HG02852 (cell line): ENCODE data around the gene SIRPA.

Experiments
- ATAC-seq: cut with Tn5 transposase; IDR thresholded peaks from one replicate; pipeline ENCODE4 v1.9.1; 2021; ENCODE audit warnings: mild to moderate bottlenecking, moderate library complexity; ENCODE audit not compliant: unreplicated experiment

The SIRPA gene

DNA sequence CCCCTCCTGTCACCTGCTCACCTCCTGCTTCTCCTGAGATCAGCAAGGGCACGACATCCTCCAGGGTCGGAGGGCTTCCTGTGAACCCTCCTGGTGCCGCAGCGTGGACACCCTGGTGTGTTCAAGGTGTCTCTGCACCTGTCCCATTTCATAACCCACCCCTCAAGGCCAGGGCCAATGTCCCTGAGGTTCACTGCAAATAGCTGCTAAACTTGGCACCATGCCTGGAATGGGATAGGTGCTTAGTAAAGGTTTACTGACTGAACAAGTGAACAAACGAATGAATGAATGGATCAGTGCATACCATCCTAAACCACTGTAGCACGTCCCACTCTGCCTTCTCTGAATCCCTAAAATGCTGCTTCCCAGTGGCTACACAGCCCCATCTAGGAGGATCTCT is 35.0 kb downstream of the SIRPA start:
- ATAC-seq, result no peak

DNA sequence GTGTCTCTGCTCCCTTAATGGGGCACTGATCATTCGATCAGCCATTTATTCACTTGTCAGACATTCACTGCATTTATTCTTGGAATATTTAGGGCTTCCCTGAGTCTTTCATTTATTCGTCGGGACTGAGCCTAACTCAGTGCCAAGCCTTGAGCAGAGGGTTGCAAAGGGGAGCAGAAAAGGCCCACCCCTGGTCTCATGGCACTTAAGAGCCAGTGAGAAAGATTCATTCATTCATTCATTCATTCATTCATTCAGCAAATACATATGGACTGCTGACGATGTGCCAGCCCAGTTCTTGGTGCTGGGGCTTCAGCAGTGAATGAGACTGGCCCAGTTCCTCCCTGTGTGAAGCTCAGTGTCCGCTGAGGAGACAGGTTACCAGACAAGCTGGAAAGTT is 36.6 kb downstream of the SIRPA start:
- ATAC-seq, result no peak

DNA sequence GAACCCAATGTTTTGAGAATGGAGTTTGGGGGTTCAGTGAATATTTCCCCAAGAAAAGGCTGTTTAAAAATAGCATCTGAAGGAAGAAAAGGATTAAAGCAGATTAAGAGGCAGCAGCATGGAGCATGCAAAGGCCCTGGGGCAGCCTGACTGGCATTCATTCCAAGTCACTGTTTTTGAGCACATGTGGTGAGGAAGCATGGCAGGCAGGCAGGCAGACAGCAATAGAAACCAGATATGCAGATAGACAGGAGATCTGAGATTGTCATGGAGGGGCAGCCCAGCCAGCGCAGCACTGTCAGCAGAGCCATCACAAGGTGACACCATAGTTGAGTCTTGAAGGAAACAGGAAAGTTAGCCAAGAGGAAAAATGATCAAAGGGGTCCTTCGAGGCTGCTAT is 37.8 kb downstream of the SIRPA start:
- ATAC-seq, result no peak

DNA sequence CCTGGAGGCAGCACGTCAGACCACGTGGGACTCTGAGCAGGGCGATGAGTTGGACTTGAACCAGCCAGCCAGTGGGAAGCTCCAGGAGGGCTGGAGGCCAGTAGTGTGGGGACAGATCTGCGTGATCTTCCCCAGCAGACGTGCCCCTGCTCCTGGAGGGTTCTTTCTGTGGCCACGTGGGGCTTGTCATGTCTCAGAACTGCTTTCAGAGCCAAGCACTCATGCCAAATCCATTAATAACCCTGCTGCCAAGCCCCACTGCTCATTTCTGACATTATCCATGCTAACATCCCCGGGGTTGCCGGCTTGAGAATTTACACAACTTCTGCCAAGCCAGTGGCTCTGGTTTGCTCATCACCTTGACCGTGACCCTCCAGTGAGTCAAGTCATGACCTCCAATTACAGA is 38.3 kb downstream of the SIRPA start:
- no peak for ATAC-seq

DNA sequence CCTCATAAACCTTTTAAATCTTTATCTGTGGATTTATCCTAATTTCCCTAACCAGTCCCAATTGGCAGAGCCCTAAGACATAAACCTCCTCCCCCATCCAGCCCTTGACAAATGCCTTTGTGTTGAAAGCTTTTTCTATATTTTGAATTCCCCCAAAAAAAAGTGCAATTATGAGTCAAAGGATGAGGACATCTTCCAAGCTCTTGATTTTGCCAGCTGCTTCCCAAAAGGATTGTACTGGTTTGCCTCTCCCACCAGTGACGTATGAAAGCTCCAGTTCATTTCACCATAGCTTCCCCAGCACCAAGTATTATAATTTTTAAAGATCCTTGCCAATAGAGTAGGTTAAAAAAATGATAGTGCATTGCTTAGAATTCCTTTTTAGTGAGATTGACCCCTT is 38.9 kb downstream of the SIRPA start:
- ATAC-seq, result no peak

DNA sequence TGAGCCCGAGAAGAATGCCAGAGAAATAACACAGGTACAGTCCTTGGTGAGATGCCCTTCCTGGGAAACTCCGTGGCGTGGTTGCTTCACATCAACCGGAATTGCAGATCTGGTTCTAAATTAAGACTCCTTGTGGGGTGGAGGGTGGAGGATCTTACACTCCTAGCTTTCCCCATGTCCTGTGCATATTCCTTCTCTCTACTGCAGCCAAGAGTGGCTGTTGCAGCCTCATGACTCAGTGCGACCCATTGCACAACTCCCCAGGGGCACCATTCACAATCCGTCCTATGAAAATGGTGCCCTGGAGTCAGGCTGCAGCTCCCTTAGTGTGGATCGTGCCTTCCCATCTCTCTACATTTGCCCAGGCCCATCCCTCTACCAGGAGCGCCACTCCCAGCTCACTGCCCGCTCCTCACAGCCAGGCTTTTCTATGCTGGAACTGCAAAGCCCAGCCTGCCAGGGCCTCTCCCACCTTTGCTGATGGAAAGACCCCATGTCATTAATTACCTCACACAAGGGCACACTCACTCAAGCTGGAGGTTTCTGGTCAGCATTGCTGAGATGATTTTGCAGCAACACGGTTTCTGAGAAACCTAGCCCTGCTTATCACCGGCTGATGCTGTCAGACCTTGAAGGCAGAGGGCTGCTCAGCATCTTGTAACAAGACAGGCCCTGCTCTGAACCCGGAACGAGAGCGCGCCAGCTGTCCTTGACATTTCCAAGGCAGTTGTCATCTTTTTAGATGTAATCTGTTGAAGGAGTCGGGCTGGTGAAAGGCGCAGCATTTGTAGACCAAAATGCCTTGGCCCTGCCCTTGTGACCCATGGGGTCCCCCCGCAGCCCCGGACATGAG is 39.7 kb downstream of the SIRPA start:
- ATAC-seq, result no peak

DNA sequence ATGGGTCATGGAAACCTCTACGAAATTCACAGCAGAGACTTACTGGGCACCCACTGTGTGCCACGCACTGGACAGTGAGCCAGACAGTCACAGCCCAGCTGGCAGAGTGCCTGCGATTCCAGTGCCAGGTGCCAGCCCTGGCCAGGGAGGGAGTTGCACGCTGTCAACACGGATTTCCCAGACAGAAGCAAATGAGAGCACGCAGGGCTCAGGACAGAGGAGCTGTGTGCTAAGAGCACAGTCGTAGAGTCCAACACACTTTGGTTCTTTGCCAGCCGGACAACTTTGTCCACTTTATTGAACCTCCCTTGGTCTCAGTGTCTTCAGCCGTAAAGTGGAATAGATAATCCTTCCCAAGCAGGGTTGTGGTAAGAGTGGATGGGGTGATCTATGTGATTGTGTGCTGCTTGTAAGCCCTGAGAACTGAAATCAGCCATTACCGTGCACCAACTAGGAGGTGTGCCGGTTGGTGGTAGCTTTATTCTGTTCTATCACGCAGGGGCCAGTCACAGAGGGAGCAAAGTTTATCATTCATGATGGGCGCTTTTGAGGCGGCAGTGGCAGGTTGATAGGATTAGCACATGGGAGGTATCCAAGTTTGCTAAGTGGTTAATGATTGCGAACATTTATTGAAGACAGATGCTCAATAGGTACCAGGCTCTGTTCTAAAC is 40.6 kb downstream of the SIRPA start:
- no peak for ATAC-seq

DNA sequence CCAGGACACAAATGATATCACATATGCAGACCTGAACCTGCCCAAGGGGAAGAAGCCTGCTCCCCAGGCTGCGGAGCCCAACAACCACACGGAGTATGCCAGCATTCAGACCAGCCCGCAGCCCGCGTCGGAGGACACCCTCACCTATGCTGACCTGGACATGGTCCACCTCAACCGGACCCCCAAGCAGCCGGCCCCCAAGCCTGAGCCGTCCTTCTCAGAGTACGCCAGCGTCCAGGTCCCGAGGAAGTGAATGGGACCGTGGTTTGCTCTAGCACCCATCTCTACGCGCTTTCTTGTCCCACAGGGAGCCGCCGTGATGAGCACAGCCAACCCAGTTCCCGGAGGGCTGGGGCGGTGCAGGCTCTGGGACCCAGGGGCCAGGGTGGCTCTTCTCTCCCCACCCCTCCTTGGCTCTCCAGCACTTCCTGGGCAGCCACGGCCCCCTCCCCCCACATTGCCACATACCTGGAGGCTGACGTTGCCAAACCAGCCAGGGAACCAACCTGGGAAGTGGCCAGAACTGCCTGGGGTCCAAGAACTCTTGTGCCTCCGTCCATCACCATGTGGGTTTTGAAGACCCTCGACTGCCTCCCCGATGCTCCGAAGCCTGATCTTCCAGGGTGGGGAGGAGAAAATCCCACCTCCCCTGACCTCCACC is 42.2 kb downstream of the SIRPA start:
- ATAC-seq, result no peak

DNA sequence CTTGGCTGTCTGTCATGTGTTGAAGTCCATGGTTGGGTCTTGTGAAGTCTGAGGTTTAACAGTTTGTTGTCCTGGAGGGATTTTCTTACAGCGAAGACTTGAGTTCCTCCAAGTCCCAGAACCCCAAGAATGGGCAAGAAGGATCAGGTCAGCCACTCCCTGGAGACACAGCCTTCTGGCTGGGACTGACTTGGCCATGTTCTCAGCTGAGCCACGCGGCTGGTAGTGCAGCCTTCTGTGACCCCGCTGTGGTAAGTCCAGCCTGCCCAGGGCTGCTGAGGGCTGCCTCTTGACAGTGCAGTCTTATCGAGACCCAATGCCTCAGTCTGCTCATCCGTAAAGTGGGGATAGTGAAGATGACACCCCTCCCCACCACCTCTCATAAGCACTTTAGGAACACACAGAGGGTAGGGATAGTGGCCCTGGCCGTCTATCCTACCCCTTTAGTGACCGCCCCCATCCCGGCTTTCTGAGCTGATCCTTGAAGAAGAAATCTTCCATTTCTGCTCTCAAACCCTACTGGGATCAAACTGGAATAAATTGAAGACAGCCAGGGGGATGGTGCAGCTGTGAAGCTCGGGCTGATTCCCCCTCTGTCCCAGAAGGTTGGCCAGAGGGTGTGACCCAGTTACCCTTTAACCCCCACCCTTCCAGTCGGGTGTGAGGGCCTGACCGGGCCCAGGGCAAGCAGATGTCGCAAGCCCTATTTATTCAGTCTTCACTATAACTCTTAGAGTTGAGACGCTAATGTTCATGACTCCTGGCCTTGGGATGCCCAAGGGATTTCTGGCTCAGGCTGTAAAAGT is 43.5 kb downstream of the SIRPA start:
- ATAC-seq, result no peak

DNA sequence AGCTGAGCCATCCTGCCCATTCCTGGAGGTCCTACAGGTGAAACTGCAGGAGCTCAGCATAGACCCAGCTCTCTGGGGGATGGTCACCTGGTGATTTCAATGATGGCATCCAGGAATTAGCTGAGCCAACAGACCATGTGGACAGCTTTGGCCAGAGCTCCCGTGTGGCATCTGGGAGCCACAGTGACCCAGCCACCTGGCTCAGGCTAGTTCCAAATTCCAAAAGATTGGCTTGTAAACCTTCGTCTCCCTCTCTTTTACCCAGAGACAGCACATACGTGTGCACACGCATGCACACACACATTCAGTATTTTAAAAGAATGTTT is 44.0 kb downstream of the SIRPA start:
- ATAC-seq, result no peak

DNA sequence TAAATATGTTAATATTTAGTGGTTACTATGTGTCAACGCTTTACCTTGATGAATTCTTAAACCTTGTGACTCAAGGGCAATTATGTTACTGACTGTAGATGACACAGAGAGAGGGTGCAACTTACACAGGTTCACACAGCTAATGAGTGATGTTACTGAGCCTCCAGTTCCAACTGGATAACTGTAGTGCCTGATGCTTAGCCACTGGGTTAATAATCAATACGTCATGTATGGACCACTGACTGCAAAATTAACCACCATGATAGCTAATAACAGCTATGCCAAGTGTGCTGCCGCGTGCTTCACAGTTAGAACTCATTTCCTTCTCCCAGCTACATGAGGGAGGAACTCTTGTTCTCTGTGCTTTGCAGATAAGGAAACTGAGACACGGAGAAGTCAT is 45.4 kb downstream of the SIRPA start:
- ATAC-seq, result no peak

DNA sequence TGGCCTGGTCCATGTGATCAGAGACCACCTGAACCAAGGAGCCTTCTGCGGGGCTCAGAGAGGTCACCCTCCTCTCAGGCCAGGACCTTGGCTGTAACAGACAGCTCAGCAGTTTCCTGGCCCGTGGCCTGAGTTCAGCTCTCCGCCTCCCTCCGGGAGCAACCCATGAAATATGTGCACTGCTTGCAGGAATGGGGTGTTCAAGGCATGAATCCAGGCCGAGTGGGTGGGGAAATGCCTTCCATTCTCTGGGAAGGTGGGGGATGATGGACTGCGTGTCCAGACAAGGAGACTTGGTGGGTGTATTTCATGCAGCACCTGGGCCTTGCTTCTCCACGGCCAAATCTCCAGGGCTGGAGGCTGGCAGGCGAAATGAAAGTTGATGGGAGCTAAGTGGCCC is 46.0 kb downstream of the SIRPA start:
- ATAC-seq, result no peak

DNA sequence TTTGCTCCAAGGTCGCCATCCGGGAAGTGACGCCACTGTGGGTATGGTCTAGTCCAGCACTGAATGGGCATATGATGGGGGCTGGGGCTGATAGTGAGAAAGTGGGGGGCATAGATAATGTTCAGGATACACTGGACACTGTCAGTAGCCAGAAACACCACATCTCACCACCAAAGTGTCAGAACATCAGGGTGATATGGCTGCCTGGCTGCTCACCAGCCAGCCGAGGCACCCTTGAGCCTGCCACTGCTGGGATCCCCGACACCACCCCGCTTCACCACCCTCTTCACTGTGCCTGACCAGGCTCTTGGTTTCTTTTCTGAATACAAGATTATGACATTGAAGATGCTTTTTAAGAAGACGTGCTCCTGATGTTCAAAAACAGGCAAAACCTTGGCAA is 46.9 kb downstream of the SIRPA start:
- ATAC-seq, result no peak

DNA sequence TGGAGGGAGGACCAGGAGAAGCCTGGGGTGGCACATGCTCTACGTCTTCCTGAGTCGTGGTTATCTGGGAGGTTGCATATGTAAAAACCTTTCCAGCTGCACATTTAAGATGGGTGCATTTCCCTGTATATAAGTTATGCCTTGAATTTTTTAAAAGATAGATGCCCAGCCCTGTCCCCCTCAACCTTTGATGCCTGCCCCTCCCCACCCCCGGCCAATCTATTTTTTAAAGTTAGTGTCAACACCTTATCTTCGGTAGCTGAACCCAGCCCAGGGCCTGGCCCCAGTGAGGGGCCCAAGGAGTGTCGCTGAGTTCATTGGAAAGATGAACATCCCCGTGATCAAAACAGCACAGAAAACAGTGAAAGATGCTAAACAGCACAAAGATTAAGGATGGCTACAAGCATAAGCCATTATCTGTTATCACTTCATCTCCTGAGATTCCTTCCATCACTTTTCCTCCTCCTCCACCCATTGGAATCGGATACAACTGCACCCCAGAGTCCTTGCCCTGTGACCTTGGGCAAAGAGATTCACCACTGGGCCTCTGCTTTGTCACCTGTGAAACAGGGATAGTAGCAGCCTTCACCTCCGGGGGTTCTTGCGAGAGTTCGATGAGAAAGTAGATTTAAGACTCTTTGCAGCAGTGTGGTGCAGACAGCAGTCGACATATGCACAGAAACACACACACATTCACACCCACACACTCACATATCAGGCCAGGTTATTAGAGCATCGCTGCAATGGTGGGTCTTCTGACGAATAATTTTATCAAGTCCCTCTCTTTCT is 47.5 kb downstream of the SIRPA start:
- no peak for ATAC-seq

DNA sequence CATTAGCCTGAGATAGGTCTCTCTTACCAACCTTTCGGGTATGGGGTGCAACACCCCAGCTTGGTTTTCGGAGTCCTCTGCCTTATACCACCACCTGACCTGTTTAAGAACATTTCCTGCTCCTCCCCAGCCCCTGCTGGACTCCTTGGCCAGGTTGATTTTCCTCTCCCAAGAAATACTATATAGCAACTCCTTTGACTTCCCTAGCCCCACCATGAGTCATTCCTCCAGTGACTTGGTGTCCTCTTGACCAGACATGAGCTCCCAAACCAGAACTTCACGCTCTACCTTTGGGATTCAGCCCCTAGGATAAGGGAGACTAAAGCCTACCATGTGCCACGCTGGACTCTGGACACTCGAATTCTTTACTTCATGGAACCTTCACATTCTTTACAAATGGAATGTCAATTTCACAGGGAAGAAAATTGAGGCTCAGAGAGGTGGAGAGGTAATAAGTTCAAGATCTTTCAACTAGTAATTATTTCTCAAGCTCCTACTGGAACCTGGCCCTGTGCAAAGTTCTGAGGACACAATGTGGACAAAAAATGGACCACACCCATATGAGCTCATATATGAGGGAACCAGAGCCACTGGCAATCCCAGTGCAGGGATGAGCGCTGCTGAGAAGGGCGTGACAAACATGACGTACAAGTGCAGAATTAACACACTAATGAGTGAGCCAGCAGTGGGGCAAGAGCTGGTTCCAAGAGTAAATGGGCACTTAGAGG is 48.2 kb downstream of the SIRPA start:
- no peak for ATAC-seq

DNA sequence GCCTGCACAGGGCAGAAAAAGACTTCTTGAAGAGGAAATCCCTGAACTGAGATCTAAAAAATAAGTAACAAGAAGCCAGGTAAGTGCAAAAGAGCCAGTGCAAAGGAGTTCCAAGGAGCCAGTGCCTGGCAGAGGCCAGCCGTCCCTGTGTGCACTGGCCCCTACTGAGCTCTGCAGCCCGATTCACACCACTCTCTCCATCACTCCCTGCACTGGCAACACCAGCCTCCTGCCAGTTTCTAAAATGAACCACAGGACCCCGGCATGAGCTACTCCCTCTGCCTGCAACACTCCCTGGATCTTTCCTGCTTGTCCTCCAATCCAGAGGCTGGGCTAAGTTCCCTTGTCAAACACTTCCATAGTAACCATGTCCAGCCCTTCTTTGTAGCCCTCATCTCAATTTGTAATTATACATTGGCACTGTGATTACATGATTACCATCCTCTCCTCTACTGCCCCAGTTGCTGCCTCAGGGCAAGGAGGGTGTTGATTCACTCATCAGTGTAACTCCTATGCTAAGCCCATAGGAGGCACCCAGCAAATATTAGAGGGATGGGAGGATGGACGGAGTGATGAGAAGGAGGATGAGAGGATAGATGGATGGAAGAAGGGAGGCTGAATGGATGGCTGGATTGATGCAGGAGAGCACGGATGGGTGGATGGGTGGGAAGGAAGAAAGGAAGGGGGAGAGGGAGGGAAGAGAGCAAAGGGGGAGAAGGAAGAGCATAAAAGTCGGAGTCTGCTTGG is 49.3 kb downstream of the SIRPA start:
- no peak for ATAC-seq

DNA sequence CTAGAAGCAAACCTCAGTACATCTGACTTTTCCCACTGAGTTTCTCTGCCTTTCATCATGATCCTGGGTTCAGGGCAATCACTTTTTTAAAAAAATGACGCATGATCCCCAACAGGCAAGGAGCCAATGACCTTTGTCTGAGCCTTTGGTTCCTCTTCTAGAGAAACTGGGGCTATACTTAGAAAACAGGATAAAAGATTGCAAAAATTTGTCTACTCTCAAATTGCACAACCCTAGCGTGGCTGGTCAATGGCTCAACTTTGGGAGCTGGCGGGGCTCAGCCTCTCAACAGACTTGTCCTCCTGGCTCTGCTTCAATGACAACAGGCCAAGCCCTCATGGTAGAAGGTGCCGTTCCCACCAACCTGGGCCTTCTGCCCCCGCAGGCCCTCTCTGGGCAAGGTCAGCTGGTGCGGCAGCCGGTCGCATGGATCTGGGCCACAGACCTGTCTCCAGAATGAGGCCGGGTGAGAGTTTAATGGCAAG is 50.0 kb downstream of the SIRPA start:
- no peak for ATAC-seq

DNA sequence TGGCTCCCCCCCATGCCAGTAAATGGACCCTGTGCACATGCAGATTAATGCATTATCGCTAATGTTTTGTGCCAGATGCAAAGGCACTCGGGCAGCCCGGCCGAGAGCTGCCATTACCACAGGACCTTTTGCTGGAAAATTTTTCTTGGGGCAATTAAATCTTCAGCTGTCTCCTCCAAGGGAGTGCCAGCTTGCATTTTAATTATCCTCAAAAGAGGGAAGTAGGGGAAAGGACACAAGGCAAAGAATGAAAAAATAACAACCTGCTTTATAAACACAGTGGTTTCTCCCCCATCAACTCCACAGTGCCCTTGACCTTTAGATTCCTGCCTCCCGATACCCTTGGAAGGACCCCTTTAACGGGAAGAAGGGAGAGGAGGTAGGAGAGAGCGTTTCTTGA is 50.5 kb downstream of the SIRPA start:
- ATAC-seq, result no peak

DNA sequence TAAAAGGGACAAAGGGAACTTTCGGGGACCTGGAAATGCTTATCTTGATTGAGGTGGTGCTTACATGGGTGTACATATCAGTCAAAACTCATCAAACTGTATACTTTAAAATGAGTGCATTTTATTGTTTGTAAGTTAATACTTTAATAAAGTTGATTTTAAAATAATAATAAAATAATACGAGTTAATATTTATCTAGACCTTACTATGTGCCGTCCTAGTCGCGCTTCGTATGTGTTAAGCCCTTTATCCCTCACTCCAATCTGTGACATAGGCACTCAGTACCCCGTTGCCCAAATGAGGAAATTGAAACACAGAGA is 51.2 kb downstream of the SIRPA start:
- ATAC-seq, result no peak
